Activated CD4-positive, alpha-beta memory T cell treated with anti-CD3 and anti-CD28 coated beads for 36 hours (primary cell): ENCODE measurements around the gene PFDN2. TPM values are rescaled to one million over a fixed set of nuclear protein-coding genes. Genes with fewer than 3 reads are reported as not detected.

ENCODE experiments used
- CTCF ChIA-PET: fragments of 350-600 bp; sonication (Branson Sonifier 250); formaldehyde crosslinking; loops from one replicate; lab custom pipeline; 2021; ENCODE audit warnings: antibody characterized with exemption, inconsistent platforms; lab: Charles Lee
- POLR2A ChIA-PET: fragments of 350-600 bp; sonication (Branson Sonifier 250); formaldehyde crosslinking; loops from one replicate; lab custom pipeline; 2021; ENCODE audit warnings: antibody characterized with exemption; lab: Charles Lee
- DNase-seq: peaks from one replicate; pipeline ENCODE4 v3.0.0-alpha.2; 2020
- H3K27ac Mint-ChIP-seq: one replicate; pipeline ENCODE4 v1.8.0; 2021; ENCODE audit warnings: mixed read lengths
- H3K27me3 Mint-ChIP-seq: one replicate; pipeline ENCODE4 v1.8.0; 2021; ENCODE audit warnings: mixed read lengths
- H3K36me3 Mint-ChIP-seq: one replicate; pipeline ENCODE4 v1.8.0; 2021; ENCODE audit warnings: mixed read lengths
- H3K4me1 Mint-ChIP-seq: one replicate; pipeline ENCODE4 v1.8.0; 2021; ENCODE audit warnings: low read depth, mixed read lengths
- H3K4me3 Mint-ChIP-seq: one replicate; pipeline ENCODE4 v1.8.0; 2021; ENCODE audit warnings: mild to moderate bottlenecking, mixed read lengths
- H3K9me3 Mint-ChIP-seq: one replicate; pipeline ENCODE4 v1.8.0; 2021; ENCODE audit warnings: mixed read lengths
- intact Hi-C: fragments of 100-400 bp; cut with micrococcal nuclease; formaldehyde crosslinking; loops from one replicate; pipeline ENCODE4 v1.15.1; 2023
- total RNA-seq, 2 experiments: library from RNA; stranded (reverse); gene quantifications; one replicate each; pipeline ENCODE4 v1.2.3, GENCODE V29; 2021

Gene PFDN2
- total RNA-seq, 2 experiments from 2014 or later: 152 to 155 TPM

DNA sequence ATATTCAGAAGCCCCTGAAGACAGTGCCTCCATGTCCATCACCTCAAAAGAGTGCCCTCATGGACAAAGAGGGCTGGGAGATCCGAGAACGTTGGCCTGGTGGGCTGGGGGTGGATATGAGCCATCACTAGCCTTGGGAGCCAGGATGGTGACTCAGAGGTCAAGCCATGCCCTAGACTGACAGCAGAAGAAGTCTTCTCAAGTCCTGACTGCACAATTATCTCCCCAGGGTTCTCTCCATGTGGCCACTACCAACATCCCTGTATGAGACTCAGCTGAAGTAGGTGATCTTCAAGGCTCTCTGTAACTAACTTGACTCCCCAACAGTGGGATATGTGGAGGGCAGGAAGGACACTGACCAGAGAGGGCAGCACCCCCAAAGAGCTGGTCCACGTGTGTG, 64.9 kb downstream of the PFDN2 start:
- ChIA-PET POLR2A (no interaction called here), CTCF (interaction anchor here (0.6 kb wide), 1 partner anchor 16 kb away, joined by 3 read pairs; no protein-coding TSS in a partner anchor)
- no peaks in the 10 kb centered on the region for H3K27me3 Mint-ChIP-seq
- H3K27ac Mint-ChIP-seq: peak overlapping the region; percentile 42
- H3K9me3 Mint-ChIP-seq: no peaks in the 10 kb centered on the region
- no peak for DNase-seq
- H3K4me3 Mint-ChIP-seq: no peak overlapping the region
- intact Hi-C loops: no loop called here
- peaks cover 6% of the 10 kb centered on the region for H3K4me1 Mint-ChIP-seq
- peaks cover 62% of the 10 kb centered on the region for H3K36me3 Mint-ChIP-seq

DNA sequence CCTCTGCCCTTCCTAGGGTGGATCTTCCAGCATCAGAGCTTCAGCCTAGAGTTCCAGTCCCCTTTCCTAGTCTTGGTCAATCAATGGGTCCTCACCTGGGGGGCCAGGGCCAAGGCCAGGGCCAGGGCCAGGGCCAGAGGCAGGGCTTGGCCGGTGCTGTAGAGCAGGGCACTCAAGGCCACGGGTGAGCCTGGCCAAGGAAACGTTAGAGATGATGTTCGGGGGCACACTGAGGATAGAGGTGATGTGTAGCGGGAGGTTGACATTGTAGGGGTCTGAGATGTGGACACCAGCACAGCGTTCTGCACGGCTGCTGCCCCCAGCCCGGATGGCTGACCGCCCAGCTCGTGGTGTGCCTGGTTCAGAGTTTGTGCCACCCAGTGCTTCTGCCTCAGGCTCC, 66.6 kb downstream of the PFDN2 start:
- CTCF ChIA-PET: interaction anchor here (1.4 to 1.6 kb wide), 2 partner anchors 10 to 18 kb away, joined by 3 to 4 read pairs; no protein-coding TSS in a partner anchor
- Mint-ChIP-seq H3K27me3 (no peaks in the 10 kb centered on the region), H3K27ac (no peak overlapping the region), H3K4me3 (no peak overlapping the region), H3K36me3 (peaks cover 62% of the 10 kb centered on the region), H3K4me1 (peaks cover 9% of the 10 kb centered on the region), H3K9me3 (no peaks in the 10 kb centered on the region)
- DNase-seq: no peak
- POLR2A ChIA-PET: interaction anchor here (1.2 kb wide), 1 partner anchor 18 kb away, joined by 4 read pairs; the partner anchor contains the start of gene ARHGAP30
- intact Hi-C loops: no loop called here

Other genes starting within 250 kb of the PFDN2 start
- not detected for gene ITLN1, start 232.9 kb downstream of the PFDN2 start, total RNA-seq
- gene ITLN2, start 163.2 kb downstream of the PFDN2 start, total RNA-seq: not detected
- 10 to 100 TPM; 21.3 to 25.3 TPM for gene F11R, start 96.9 kb downstream of the PFDN2 start, total RNA-seq
- gene TSTD1, start 79.1 kb downstream of the PFDN2 start, total RNA-seq: 10 to 100 TPM; 70.2 to 77.7 TPM
- 10 to 100 TPM; 43.4 to 43.7 TPM for gene USF1, start 72.1 kb downstream of the PFDN2 start, total RNA-seq
- 100 to 1,000 TPM; 171 to 178 TPM for gene ARHGAP30, start 48.1 kb downstream of the PFDN2 start, total RNA-seq
- gene NECTIN4, start 28.5 kb downstream of the PFDN2 start, total RNA-seq: under 1 TPM in 1 of 2 experiments, not detected in 1; 0.05 TPM
- 1 to 10 TPM; 1.2 to 1.6 TPM for gene KLHDC9, start 19.7 kb downstream of the PFDN2 start, total RNA-seq
- 10 to 100 TPM; 65.2 to 66.5 TPM for gene NIT1, start 68 bp upstream of the PFDN2 start, total RNA-seq
- gene DEDD, start 14.6 kb upstream of the PFDN2 start, total RNA-seq: 10 to 100 TPM; 35.0 to 40.2 TPM
- 10 to 100 TPM; 87.7 to 91.0 TPM for gene UFC1, start 35.9 kb upstream of the PFDN2 start, total RNA-seq
- gene USP21, start 41.5 kb upstream of the PFDN2 start, total RNA-seq: 10 to 100 TPM; 25.4 to 28.6 TPM
- 10 to 100 TPM; 27.0 to 30.7 TPM for gene PPOX, start 48.4 kb upstream of the PFDN2 start, total RNA-seq
- gene B4GALT3, start 59.5 kb upstream of the PFDN2 start, total RNA-seq: 10 to 100 TPM; 46.3 to 50.9 TPM
- 1 to 10 TPM; 2.3 to 3.0 TPM for gene ADAMTS4, start 81.0 kb upstream of the PFDN2 start, total RNA-seq
- gene NDUFS2, start 84.3 kb upstream of the PFDN2 start, total RNA-seq: 100 to 1,000 TPM in 1 of 2 experiments, 10 to 100 TPM in 1; 98.3 to 103 TPM
- gene FCER1G, start 97.3 kb upstream of the PFDN2 start, total RNA-seq: 1 to 10 TPM in 1 of 2 experiments, under 1 TPM in 1; 0.99 to 2.0 TPM
- gene APOA2, start 105.6 kb upstream of the PFDN2 start, total RNA-seq: not detected
- 10 to 100 TPM; 14.8 to 15.4 TPM for gene TOMM40L, start 108.0 kb upstream of the PFDN2 start, total RNA-seq
- gene NR1I3, start 120.2 kb upstream of the PFDN2 start, total RNA-seq: not detected
- gene PCP4L1, start 140.7 kb upstream of the PFDN2 start, total RNA-seq: under 1 TPM in 1 of 2 experiments, not detected in 1; 0.22 TPM
- gene MPZ, start 191.9 kb upstream of the PFDN2 start, total RNA-seq: 1 to 10 TPM; 3.7 to 5.8 TPM
- gene SDHC, start 196.3 kb upstream of the PFDN2 start, total RNA-seq: 100 to 1,000 TPM; 212 to 215 TPM
- gene CFAP126, start 249.8 kb upstream of the PFDN2 start, total RNA-seq: under 1 TPM in 1 of 2 experiments, not detected in 1; 0.29 TPM